HL-60 (cell line): Measurements from ENCODE around the gene CCDC183.

Experiments
- TF ChIP-seq, protein P1 (sequence below): IDR thresholded peaks from 2 replicates; pipeline ENCODE4 v1.6.1; 2012; ENCODE audit warnings: low read depth; ENCODE audit not compliant: insufficient replicate concordance
- TF ChIP-seq, protein P2 (sequence below): IDR thresholded peaks from one replicate; pipeline ENCODE4 v1.5.1; 2011; ENCODE audit warnings: low read length, control low read depth, inconsistent platforms; ENCODE audit not compliant: insufficient read depth

DNA sequence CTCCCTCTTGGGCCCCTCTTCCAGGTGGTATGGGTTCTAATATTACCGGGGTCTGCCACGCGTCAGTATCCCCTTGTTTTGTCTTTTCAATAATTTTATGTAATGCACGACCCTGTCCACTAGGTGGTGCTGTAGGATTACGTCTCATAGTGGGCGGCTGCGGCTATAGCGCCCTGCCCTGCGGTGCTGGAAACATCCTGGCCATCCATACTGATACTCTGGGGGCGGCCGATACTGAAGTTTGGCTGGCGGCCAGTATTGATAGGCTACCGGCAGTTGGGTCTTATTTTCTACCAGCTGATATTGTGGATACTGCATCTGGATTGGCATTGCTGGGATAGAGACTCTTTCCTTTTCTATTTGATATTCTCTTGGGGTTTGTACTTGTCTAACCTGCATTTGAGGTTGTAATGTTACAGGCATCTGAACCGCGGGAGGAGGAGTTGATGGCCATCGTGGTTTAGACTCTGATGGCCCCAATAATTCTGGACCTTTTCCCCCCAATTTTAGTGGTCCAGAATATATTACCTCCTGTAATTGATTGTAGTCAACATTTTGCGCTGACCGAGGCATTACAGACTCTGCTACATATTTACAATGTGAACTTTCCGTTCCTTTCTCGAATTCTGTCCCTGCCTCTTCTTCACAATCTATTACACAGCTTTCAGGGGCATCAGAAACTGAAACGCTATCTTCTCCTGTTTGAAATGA is 8.3 kb upstream of the CCDC183 start:
- TF ChIP-seq, protein P1, sequence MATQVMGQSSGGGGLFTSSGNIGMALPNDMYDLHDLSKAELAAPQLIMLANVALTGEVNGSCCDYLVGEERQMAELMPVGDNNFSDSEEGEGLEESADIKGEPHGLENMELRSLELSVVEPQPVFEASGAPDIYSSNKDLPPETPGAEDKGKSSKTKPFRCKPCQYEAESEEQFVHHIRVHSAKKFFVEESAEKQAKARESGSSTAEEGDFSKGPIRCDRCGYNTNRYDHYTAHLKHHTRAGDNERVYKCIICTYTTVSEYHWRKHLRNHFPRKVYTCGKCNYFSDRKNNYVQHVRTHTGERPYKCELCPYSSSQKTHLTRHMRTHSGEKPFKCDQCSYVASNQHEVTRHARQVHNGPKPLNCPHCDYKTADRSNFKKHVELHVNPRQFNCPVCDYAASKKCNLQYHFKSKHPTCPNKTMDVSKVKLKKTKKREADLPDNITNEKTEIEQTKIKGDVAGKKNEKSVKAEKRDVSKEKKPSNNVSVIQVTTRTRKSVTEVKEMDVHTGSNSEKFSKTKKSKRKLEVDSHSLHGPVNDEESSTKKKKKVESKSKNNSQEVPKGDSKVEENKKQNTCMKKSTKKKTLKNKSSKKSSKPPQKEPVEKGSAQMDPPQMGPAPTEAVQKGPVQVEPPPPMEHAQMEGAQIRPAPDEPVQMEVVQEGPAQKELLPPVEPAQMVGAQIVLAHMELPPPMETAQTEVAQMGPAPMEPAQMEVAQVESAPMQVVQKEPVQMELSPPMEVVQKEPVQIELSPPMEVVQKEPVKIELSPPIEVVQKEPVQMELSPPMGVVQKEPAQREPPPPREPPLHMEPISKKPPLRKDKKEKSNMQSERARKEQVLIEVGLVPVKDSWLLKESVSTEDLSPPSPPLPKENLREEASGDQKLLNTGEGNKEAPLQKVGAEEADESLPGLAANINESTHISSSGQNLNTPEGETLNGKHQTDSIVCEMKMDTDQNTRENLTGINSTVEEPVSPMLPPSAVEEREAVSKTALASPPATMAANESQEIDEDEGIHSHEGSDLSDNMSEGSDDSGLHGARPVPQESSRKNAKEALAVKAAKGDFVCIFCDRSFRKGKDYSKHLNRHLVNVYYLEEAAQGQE: no peak
- TF ChIP-seq, protein P2, sequence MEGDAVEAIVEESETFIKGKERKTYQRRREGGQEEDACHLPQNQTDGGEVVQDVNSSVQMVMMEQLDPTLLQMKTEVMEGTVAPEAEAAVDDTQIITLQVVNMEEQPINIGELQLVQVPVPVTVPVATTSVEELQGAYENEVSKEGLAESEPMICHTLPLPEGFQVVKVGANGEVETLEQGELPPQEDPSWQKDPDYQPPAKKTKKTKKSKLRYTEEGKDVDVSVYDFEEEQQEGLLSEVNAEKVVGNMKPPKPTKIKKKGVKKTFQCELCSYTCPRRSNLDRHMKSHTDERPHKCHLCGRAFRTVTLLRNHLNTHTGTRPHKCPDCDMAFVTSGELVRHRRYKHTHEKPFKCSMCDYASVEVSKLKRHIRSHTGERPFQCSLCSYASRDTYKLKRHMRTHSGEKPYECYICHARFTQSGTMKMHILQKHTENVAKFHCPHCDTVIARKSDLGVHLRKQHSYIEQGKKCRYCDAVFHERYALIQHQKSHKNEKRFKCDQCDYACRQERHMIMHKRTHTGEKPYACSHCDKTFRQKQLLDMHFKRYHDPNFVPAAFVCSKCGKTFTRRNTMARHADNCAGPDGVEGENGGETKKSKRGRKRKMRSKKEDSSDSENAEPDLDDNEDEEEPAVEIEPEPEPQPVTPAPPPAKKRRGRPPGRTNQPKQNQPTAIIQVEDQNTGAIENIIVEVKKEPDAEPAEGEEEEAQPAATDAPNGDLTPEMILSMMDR: peak; percentile 37
